Activated naive CD8-positive, alpha-beta T cell treated with anti-CD3 and anti-CD28 coated beads for 36 hours (primary cell): ENCODE data around the gene GRIFIN. TPM values are rescaled to one million over a fixed set of nuclear protein-coding genes. Genes with fewer than 3 reads are reported as not detected.

Experiments used
- DNase-seq: peaks from one replicate; pipeline ENCODE4 v3.0.0; 2021
- H3K27ac Mint-ChIP-seq: one replicate; pipeline ENCODE4 v1.8.0; 2022; ENCODE audit warnings: mild to moderate bottlenecking, moderate library complexity, mixed read lengths
- H3K27me3 Mint-ChIP-seq: one replicate; pipeline ENCODE4 v1.8.0; 2022; ENCODE audit warnings: mild to moderate bottlenecking, mixed read lengths
- H3K36me3 Mint-ChIP-seq: one replicate; pipeline ENCODE4 v1.8.0; 2021; ENCODE audit warnings: mild to moderate bottlenecking, mixed read lengths
- H3K4me1 Mint-ChIP-seq: one replicate; pipeline ENCODE4 v1.8.0; 2021; ENCODE audit warnings: mixed read lengths
- H3K4me3 Mint-ChIP-seq: one replicate; pipeline ENCODE4 v1.8.0; 2022; ENCODE audit warnings: mild to moderate bottlenecking, moderate library complexity, mixed read lengths
- H3K9me3 Mint-ChIP-seq: one replicate; pipeline ENCODE4 v1.8.0; 2022; ENCODE audit warnings: mixed read lengths
- total RNA-seq, 2 experiments: library from RNA; stranded (reverse); gene quantifications; one replicate each; pipeline ENCODE4 v1.2.3, GENCODE V29; 2021

The GRIFIN gene
- total RNA-seq, 2 experiments from 2014 or later: not detected

GRCh38 chr7:2517026-2517425 is 40.8 kb upstream of the GRIFIN start:
- H3K9me3 Mint-ChIP-seq: no peaks in the 10 kb centered on the region
- H3K27me3 Mint-ChIP-seq: no peaks in the 10 kb centered on the region
- H3K27ac Mint-ChIP-seq: no peak overlapping the region
- DNase-seq: no peak
- no peak overlapping the region for H3K4me3 Mint-ChIP-seq
- H3K4me1 Mint-ChIP-seq: peaks cover 38% of the 10 kb centered on the region
- H3K36me3 Mint-ChIP-seq: peaks cover 2% of the 10 kb centered on the region

- H3K9me3 Mint-ChIP-seq: no peaks in the 10 kb centered on the region
- H3K4me3 Mint-ChIP-seq: no peak overlapping the region
- H3K36me3 Mint-ChIP-seq: no peaks in the 10 kb centered on the region
- no peak for DNase-seq
- no peaks in the 10 kb centered on the region for H3K27me3 Mint-ChIP-seq
- peaks cover 37% of the 10 kb centered on the region for H3K4me1 Mint-ChIP-seq
- no peak overlapping the region for H3K27ac Mint-ChIP-seq
Observed at GRCh38 chr7:2516194-2516555, 40.0 kb upstream of the GRIFIN start.

GRCh38 chr7:2515424-2516193 is 39.4 kb upstream of the GRIFIN start:
- no peak overlapping the region for H3K4me3 Mint-ChIP-seq
- H3K27me3 Mint-ChIP-seq: no peaks in the 10 kb centered on the region
- H3K27ac Mint-ChIP-seq: no peak overlapping the region
- H3K4me1 Mint-ChIP-seq: peaks cover 41% of the 10 kb centered on the region
- H3K9me3 Mint-ChIP-seq: no peaks in the 10 kb centered on the region
- DNase-seq: no peak
- H3K36me3 Mint-ChIP-seq: no peaks in the 10 kb centered on the region

- Mint-ChIP-seq H3K4me1 (peaks cover 42% of the 10 kb centered on the region), H3K4me3 (no peak overlapping the region), H3K9me3 (no peaks in the 10 kb centered on the region), H3K27ac (no peak overlapping the region), H3K27me3 (no peaks in the 10 kb centered on the region), H3K36me3 (no peaks in the 10 kb centered on the region)
- DNase-seq: no peak
Observed at GRCh38 chr7:2514473-2515423, 38.5 kb upstream of the GRIFIN start.

- H3K9me3 Mint-ChIP-seq: no peaks in the 10 kb centered on the region
- DNase-seq: no peak
- peaks cover 52% of the 10 kb centered on the region for H3K4me1 Mint-ChIP-seq
- no peak overlapping the region for H3K4me3 Mint-ChIP-seq
- no peak overlapping the region for H3K27ac Mint-ChIP-seq
- H3K27me3 Mint-ChIP-seq: no peaks in the 10 kb centered on the region
- H3K36me3 Mint-ChIP-seq: no peaks in the 10 kb centered on the region
Observed at GRCh38 chr7:2513702-2514101, 37.5 kb upstream of the GRIFIN start.

- H3K36me3 Mint-ChIP-seq: no peaks in the 10 kb centered on the region
- DNase-seq: no peak
- no peaks in the 10 kb centered on the region for H3K27me3 Mint-ChIP-seq
- H3K4me3 Mint-ChIP-seq: no peak overlapping the region
- H3K9me3 Mint-ChIP-seq: no peaks in the 10 kb centered on the region
- H3K27ac Mint-ChIP-seq: peak overlapping the region; percentile 88
- H3K4me1 Mint-ChIP-seq: peaks cover 54% of the 10 kb centered on the region
Observed at GRCh38 chr7:2512713-2513112, 36.5 kb upstream of the GRIFIN start.

GRCh38 chr7:2512179-2512661 is 36.0 kb upstream of the GRIFIN start:
- no peaks in the 10 kb centered on the region for H3K27me3 Mint-ChIP-seq
- peak overlapping the region; percentile 56 for H3K4me3 Mint-ChIP-seq
- no peaks in the 10 kb centered on the region for H3K36me3 Mint-ChIP-seq
- H3K27ac Mint-ChIP-seq: peak overlapping the region; percentile 88
- H3K4me1 Mint-ChIP-seq: peaks cover 49% of the 10 kb centered on the region
- peak; percentile 47 for DNase-seq
- no peaks in the 10 kb centered on the region for H3K9me3 Mint-ChIP-seq

GRCh38 chr7:2511769-2512168 is 35.6 kb upstream of the GRIFIN start:
- peak overlapping the region; percentile 56 for H3K4me3 Mint-ChIP-seq
- H3K36me3 Mint-ChIP-seq: no peaks in the 10 kb centered on the region
- H3K27me3 Mint-ChIP-seq: no peaks in the 10 kb centered on the region
- no peak for DNase-seq
- no peaks in the 10 kb centered on the region for H3K9me3 Mint-ChIP-seq
- peak overlapping the region; percentile 88 for H3K27ac Mint-ChIP-seq
- peaks cover 47% of the 10 kb centered on the region for H3K4me1 Mint-ChIP-seq

- Mint-ChIP-seq H3K4me3 (peak overlapping the region; percentile 69), H3K27me3 (no peaks in the 10 kb centered on the region), H3K36me3 (no peaks in the 10 kb centered on the region), H3K9me3 (no peaks in the 10 kb centered on the region), H3K4me1 (peaks cover 47% of the 10 kb centered on the region), H3K27ac (peak overlapping the region; percentile 88)
- DNase-seq: peak; percentile 68
Observed at GRCh38 chr7:2510909-2511768, 34.9 kb upstream of the GRIFIN start.

- no peak for DNase-seq
- peaks cover 47% of the 10 kb centered on the region for H3K4me1 Mint-ChIP-seq
- no peaks in the 10 kb centered on the region for H3K27me3 Mint-ChIP-seq
- peak overlapping the region; percentile 88 for H3K27ac Mint-ChIP-seq
- H3K36me3 Mint-ChIP-seq: no peaks in the 10 kb centered on the region
- H3K4me3 Mint-ChIP-seq: peak overlapping the region; percentile 69
- no peaks in the 10 kb centered on the region for H3K9me3 Mint-ChIP-seq
Observed at GRCh38 chr7:2510130-2510776, 34.1 kb upstream of the GRIFIN start.

GRCh38 chr7:2509298-2509906 is 33.2 kb upstream of the GRIFIN start:
- Mint-ChIP-seq H3K27me3 (no peaks in the 10 kb centered on the region), H3K4me1 (peaks cover 47% of the 10 kb centered on the region), H3K9me3 (no peaks in the 10 kb centered on the region), H3K27ac (peak overlapping the region; percentile 85), H3K36me3 (no peaks in the 10 kb centered on the region), H3K4me3 (peak overlapping the region; percentile 76)
- no peak for DNase-seq

- no peaks in the 10 kb centered on the region for H3K36me3 Mint-ChIP-seq
- H3K27ac Mint-ChIP-seq: peak overlapping the region; percentile 85
- H3K4me3 Mint-ChIP-seq: peak overlapping the region; percentile 76
- H3K27me3 Mint-ChIP-seq: no peaks in the 10 kb centered on the region
- peaks cover 50% of the 10 kb centered on the region for H3K4me1 Mint-ChIP-seq
- peak; percentile 74 for DNase-seq
- H3K9me3 Mint-ChIP-seq: no peaks in the 10 kb centered on the region
Observed at GRCh38 chr7:2508327-2509215, 32.4 kb upstream of the GRIFIN start.

GRCh38 chr7:2507917-2508306 is 31.7 kb upstream of the GRIFIN start:
- H3K27ac Mint-ChIP-seq: peak overlapping the region; percentile 85

More at GRCh38 chr7:2507917-2508306, 31.7 kb upstream of the GRIFIN start:
- Mint-ChIP-seq H3K4me3 (no peak overlapping the region), H3K27me3 (no peaks in the 10 kb centered on the region), H3K36me3 (no peaks in the 10 kb centered on the region), H3K4me1 (peaks cover 46% of the 10 kb centered on the region), H3K9me3 (no peaks in the 10 kb centered on the region)
- DNase-seq: no peak
